Activated T-cell treated with anti-CD3 and anti-CD28 coated beads for 48 hours (primary cell): ENCODE measurements around the gene PPFIBP2.

Source experiments
- DNase-seq: peaks from one replicate; pipeline ENCODE4 v3.0.0-alpha.2; 2020; ENCODE audit warnings: low read depth

The PPFIBP2 gene

DNA sequence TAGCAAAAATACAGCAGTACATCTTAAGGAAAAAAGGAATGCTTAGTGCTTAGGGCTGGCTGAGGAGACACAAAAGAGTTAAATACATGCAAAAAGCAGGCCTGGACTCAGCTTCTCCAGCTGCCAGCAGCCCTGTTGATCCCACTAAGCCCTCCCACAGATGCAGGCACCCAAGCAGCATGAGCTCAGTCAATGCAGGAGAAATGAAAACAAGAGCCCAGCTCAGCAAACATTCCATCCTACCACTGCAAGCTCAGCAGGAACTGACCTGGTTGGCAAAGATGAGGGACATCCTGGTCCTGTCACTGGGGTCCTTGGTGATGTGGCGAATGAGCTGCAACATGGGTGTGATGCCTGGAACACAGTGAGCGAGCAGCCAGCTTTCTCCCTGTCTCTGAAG lies 153.7 kb downstream of the PPFIBP2 start:
- no peak for DNase-seq

DNA sequence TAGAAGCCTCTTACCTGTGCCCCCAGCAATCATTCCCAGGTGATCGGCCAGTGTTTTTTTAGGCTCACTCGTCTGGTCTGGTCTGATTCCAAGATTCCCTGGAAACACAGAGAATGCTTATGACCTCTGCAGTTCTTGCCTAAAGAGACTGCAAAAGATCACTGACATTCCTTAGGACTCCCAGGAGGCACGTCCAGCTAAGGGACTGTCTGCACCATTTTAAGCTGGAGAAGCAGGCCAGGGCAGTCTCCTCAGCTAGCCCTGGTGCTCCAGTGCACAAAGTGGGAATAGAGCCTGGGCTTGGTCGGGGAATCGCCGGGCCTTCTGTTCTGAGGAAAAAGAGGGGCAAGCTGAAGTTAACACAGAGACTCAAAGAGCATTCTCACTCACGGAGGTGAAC lies 154.7 kb downstream of the PPFIBP2 start:
- no peak for DNase-seq

DNA sequence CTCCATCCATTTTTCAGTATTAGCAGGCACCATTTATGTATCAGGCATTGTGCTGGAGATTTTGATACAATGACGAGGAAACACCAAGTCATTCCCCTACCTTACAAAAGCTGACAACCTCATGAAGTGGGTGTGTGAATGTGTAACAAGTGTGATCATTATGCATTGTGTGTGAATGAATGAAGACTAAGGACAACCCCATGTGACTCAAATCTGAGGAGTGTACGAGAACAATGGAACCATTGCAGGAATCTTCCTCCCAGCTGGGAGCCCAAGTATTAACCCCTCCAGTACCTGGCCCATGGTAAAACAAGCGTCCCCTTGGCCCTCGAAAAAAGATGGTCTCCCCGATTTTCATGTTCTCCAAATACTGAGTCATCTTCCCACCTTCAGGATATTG lies 155.1 kb downstream of the PPFIBP2 start:
- DNase-seq: no peak

DNA sequence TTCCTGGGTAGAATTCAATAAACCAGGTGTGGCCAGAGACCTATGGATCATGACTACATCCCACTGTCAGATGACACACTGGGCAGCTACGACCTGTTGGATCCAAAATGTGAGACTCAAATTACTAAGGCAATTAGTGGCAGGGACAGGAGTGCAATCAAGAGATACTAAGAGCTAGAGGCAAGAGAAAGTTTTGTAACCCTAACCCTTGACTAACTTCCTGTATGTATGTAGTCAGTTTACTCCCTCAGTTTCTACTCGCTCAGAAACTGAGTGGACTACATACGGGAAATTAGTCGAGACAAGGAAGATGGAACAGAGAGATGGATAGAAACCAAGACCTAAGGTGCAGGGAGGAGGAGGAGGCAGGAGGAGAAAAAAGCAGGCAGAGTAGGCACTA lies 156.8 kb downstream of the PPFIBP2 start:
- DNase-seq: no peak

DNA sequence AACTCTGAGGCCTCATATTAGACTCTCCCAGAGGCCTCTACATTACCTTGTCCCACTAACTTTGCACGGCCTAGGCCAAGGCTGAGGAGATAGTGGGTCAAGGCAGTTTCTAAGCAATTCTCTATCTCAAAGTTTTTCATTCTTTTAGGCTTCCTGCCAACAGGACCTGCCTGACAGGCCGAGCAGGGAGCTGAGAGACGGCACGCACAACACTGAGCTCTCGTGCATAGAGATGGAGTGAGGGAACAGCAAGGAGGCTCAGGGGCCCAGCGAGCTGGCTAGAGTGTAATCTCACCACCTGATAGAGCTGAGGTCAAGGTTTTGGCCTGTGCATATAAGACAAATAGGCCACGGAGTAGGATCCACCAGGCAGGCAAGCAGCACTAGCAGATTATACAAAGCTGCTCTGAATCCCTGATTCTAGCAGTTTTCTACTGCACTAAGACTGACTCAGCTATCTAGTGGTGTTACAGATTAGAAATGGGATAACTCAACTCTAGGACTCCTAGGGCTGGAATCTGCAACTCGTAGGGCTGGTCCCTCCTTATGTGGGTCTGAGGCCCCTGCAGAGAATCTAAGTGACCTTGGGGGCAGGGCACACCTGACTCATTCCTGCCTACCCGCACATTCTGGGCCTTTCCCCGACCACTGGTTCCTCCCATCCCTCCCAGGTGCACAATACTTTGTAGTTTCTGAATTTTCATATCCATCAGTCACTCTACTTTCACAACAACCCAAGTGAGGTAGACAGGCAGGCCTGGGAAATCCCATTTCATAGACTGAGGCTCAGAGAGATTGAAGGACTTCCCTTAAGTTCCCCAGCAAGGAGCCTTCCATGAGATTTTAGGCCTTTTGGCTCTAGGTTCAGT lies 157.8 kb downstream of the PPFIBP2 start:
- DNase-seq: no peak

DNA sequence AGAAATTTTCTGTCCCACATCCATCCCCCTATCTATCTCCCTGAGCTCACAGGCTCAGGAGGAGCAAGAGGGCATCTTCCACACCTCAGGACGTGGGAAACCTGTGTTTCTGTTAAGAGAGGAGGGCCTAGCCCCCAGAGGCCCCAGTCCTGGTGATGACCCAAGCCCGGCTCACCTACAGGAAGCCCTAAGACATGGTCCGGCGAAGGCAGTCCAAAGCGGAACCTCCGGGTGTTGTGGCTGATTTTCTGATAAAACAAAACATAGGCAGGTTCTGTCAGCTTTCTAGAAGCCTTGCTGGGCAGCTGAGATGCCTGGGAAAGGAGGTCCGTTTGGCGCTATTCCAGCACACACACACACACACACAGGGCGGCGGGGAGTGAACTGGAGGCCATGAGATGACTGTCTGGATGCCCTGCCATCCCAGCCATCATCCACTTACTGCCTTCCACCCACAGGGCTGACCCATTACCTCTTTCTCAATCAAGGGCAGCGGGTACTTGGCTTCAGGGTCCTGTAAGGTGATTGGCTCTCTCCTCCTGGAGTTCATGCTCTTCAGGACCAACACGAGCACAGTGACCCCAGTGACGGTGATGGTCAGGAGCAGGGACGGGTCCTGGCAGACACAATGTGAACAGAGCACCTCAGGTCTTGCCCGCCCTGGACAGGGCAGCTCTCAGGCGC lies 158.6 kb downstream of the PPFIBP2 start:
- no peak for DNase-seq

DNA sequence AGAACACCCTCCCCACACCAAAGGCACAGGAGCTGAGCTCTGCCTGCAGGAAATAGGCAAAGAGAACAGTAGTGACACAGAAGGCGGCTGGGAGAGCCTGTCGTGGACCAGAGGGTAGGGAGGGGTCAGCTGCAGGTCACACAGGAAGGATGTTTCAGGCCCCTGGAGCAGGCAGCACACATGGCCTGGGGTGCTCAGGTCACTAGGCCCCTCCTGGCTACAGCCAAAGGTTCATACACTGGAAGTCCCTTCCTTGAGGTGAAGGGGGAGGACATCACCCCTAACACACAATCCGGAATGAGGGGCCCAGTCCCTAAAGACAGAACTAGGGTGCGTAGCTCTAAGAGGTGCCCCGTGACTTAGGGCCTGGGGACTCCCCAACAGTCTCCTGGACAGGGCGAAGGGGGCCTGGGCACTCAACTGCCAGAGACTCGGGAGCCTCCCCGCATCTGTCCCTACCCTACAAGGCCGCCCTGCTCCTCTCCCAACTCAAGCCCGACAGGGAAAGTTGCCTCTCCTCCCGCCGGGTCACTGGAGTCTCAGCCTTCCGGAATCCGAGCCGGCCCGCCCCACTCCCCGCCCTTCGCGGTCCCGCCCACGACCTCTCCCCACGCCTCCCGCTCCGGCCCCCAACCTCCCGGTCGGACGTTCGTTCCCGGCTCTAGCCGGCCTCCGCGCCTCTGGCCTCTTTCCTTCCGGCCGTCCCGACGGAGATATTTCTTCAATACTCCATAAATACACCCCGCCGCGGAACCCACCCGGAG lies 159.3 kb downstream of the PPFIBP2 start, which contains the start of gene CYB5R2:
TSS of gene CYB5R2 (minus strand) at position 541 of the 764 bp plus-strand sequence. CDS start 675 bp downstream, outside the sequence.
- no peak for DNase-seq

DNA sequence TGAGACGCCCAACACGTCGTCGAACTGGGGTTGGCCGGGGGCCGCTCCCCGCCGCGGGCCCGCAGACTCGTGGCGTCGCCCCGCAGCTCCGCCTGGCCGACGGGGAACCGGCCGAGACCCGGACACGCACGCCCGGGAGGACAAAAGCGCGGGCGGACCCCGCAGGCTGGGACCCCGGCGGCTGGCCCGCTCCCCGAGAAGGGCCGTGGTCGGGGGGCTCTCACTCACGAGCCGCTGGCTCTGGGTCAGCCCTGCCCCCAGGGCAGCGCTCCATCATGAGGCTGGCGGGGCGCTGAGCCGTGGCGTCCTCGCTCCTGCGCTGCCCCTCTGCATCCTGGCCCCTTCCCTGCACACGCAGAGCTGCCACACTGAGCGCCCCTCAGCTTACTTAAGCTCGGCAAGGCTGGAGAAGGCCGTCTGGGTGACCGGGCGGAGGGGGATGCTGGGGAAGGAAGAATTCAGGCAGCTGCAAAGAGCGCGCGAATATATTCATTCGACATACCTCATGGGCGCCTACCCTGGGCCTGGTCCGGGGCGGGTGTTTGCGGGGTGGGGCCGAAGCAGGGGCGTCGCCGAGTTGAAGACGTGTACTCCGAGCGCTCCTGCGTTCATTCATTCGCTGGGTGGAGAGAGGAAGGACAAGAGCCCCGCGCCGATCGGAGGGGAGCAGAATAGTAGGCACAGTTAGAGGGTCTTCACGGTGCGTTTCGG lies 160.1 kb downstream of the PPFIBP2 start:
- no peak for DNase-seq

DNA sequence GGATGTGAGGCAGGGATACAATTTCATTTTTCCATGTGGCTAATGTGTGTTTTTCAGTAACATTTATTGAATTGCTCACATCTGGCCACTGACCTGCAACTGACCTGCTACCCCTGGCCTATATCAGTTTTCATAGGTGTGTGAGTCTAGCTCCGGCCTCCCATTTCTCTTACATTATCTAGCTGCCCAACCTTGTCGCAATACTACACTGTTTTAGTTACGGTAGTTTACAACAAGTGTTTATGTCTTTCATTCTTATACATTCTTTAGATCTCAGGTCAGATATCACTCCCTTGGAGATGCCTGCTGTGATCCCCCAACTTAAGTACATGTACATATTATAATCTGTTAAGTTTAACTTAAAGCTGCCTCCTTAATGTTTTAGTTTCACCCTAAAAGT lies 161.8 kb downstream of the PPFIBP2 start:
- no peak for DNase-seq

DNA sequence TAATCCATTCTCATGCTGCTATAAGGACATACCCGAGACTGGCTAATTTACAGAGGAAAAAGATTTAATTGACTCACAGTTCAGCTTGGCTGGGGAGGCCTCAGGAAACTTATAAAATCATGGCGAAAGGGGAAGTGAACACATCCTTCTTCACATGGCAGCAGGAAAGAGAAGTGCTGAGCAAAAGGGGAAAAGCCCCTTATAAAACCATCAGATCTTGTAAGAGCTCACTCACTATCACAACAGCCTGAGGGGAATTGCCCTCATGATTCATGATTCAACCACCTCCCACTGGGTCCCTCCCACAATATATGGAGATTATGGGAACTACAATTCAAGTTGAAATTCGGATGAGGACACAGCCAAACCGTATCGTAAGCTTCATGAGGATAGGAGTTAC lies 163.3 kb downstream of the PPFIBP2 start:
- no peak for DNase-seq

DNA sequence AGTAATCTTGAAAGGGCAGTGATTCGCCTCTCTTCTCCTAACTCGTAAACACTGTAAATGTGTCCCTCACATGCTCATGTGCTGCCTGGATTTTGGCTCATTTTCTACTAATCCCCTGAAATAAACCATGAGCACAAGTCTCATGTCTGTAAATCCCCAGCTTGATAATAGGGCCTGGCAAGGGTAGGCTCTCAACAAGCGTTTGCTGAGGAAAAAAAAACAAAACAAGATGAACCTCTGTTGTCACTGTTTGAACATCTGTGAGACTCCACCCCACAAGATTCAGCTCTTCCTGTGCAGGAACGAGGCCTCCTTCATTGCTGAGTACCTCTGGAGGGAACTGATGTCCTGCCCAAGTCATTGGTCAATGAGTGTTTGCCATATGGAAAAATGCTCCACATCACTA lies 164.0 kb downstream of the PPFIBP2 start:
- DNase-seq: no peak

DNA sequence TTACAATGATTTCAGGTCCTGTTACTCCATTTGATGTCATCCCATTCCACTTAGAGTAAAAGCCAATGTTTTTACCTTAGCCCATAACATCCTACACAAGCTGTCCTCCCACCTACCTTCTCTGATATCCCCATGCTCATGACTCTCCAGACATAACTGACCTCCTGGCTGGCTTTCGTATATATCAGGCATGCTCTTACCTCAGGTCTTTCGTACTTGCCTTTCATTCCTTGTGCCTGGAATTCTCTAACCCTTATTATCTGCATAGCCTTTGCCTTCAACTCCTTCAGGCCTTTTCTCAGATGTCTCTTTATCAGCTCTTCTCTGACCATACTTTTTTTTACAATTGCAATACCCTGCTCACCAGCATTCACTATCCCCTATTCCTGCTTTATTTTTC lies 169.8 kb downstream of the PPFIBP2 start:
- no peak for DNase-seq

DNA sequence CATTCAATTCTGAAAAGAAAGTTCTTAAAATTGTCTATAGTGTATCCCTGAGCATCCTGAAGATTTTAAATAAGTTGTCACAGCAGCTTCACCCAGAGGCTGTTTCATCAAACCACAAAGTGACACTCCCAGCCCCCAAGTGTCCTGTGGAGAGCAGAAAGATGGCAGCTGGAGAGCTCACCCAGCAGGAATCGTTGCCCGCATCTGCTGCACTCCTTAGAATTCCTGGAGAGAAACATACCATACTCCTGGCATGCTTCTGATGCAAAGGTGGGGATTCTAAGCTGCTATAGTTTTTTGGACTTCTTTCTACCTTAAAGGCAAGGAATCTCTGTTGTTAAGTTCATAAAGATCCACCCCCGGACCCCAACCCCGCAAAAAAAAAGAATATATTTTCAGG lies 173.0 kb downstream of the PPFIBP2 start:
- no peak for DNase-seq

DNA sequence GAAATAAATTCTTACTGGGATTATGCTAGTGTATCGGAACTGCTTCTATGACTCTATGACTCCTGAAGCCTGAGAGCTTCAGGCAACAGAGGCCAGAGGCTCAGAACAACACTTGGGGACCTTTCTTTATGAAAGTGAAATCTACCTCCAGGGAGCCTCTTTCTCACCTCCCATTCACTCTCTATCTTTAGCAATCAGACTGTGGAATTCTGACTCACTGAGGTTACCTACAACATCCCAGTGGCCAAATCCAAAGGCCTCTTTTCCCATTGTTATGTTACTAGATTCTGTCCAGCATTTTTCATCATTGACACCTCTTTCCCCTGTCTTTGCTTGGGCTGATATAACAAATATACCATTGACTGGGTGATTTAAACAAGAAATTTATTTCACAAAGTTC lies 173.6 kb downstream of the PPFIBP2 start:
- DNase-seq: no peak

DNA sequence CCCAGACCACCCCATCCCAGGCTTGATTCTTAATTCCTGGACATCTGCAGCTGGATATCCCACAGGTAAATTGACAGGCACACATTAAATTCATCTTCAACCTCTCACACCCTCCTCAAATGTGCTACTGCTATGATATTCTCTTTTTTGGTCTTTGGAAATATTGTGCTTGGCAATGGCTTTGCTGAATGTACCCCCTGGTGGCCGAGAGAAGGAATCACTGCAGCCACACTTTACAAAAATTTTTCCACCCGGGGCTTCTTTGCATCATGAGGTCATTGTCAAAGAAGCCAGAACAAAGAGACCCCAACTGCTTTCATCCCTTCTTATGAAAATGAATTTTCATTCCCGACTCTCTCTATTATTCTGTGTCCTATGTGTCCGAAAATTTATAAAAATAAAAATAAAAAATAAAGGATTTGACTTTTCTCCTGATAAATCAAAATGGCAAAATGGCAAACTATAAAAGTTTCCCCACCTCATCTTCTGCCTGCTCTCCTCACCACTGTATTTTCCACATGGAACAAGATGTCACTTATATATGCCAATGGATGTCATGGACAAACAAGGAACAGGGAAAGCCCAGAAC lies 174.5 kb downstream of the PPFIBP2 start:
- DNase-seq: no peak

DNA sequence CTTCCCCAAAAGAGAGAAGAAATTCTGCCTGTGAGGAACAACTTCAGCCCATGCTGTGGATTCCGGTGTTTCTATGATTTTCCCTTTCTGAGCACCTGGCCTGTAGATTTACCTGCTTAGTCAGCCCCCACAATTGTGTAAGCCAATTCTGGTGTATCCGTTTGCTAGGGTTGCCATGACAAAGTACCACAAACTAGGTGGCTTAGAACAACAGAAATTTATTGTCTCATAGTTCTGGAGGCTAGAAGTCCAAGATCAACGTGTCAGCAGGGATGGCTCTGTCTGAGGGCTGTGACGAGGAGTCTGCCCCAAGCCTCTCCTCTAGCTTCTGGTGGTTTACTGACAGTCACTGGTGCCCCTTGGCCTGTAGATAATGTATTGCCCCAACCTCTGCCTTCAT lies 175.4 kb downstream of the PPFIBP2 start:
- no peak for DNase-seq

DNA sequence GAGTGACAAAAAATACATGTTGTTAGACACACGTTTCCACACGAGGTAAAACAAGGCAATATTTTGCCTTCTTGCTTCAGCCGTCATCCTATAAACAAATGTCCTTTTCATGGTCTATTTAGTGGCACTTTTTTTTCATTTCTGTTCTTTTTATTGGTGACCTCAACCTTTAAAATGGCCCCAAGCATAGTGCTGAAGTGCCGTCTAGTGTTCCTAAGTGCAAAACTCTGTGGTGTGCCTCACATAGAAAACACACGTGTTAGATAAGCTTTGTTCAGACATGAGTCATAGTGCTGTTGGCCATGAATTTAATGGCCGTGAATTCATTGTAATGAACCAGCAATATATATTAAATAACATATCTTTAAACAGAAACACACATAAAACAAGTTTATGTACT lies 176.8 kb downstream of the PPFIBP2 start:
- no peak for DNase-seq

DNA sequence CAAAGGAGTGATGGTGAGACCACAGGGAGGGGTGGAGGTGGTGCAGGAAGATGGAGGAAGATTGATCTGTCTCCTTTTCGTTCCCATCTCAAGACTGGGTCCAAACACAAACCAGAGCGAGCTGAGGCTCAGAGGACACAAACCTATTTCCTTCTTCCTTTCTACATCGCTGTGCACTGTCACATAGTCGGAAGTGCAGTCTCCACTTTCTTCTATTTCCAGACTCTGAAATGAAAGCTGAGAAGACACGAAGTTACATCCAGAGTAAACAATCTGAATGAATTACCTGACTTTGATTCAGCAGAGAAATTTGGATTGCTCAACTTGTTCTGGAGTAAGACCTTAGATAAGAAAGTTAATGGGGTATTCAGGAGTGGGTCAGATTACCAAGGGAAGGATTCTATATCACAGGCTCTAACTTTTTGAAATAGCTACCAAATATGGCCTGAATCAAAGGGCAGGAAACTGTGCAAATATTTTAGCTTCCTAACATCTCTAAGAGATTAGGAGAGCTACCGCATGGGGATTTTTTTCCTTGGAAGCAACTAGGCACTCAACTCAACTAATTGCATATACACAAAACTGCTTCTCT lies 178.1 kb downstream of the PPFIBP2 start:
- no peak for DNase-seq

DNA sequence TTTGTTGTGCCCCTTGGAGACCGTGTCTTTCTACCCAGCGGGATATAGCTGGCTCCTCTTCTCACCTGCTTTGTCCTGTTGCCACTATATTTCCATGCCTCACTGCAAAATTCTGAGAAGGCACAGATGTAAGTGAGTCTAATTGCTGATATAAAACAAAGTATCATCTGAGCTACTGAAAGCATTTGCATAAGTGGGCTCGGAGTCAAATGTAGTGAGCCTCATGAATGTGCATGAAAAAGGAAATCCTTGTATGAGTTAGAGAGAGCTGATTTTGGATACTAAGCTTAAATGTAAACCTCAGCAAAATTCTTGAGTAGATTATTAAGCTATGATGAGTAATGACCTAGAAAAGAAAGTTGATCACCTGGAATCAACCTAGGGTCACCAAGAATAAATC lies 178.6 kb downstream of the PPFIBP2 start:
- DNase-seq: no peak

DNA sequence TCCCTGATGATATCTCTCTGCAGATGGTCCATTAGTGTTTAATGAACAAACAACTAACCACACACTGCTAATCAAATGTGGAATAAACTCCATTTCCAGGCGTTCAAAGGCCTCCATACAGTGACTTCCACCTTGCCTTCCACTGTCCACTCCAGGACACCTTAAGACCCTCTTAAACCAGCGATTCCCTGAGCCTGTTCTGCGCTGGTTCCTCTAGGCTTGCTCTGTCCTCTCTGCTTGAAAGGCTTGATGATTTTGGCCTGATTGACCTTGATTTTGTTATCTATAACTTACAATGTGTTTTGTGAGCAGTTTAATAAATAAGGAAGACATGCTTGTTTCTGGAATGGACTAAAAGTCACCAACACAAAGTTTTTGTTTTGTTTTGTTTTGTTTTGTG lies 180.4 kb downstream of the PPFIBP2 start:
- DNase-seq: no peak

DNA sequence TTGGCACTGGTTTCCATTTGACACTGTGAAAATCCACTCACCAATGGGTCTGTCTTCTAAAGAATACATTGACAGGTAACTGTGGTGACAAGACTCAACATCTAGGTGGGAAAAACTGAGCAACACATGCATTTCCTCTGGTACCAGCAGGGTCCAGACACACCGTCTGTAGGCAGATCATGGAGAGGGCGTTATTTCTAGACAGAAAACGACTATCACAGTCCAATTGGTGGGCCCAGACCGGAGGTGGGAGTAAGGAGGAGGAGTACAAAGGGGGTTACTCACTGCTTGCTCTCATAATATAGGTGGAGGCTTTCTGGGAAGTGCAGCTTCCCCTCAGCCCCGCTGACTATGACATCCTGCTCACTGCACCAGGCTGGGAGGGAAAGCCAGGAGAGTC lies 182.6 kb downstream of the PPFIBP2 start:
- DNase-seq: peak; percentile 2
